Hepatocyte (in vitro differentiated cells): ENCODE results near the gene PGM2L1. TPM values are rescaled to one million over a fixed set of nuclear protein-coding genes. Genes with fewer than 3 reads are reported as not detected.

Experiments
- DNase-seq: peaks from one replicate; pipeline ENCODE4 v3.0.0-alpha.2; 2016; ENCODE audit warnings: low spot score
- H2AFZ ChIP-seq: fragments of 200-600 bp; sonication (generic); 2 replicates; pipeline ENCODE4 v1.6.0; 2016; ENCODE audit warnings: antibody characterized with exemption, mild to moderate bottlenecking
- H3K27ac ChIP-seq: fragments of 200-600 bp; sonication (generic); 2 replicates; pipeline ENCODE4 v1.5.1; 2016; ENCODE audit warnings: mild to moderate bottlenecking
- H3K27me3 ChIP-seq: fragments of 200-600 bp; sonication (generic); 2 replicates; pipeline ENCODE4 v1.6.1; 2016
- H3K36me3 ChIP-seq: fragments of 200-600 bp; sonication (generic); replicated peaks from 2 replicates; pipeline ENCODE4 v1.5.1; 2016; ENCODE audit warnings: low read depth; ENCODE audit not compliant: insufficient read depth
- H3K4me1 ChIP-seq: fragments of 200-600 bp; sonication (generic); 2 replicates; pipeline ENCODE4 v1.5.1; 2016; ENCODE audit warnings: mild to moderate bottlenecking, moderate library complexity; ENCODE audit not compliant: insufficient read depth
- H3K4me2 ChIP-seq: fragments of 200-600 bp; sonication (generic); 2 replicates; pipeline ENCODE4 v1.6.0; 2016
- H3K4me3 ChIP-seq: fragments of 200-600 bp; sonication (generic); 2 replicates; pipeline ENCODE4 v1.5.1; 2016; ENCODE audit warnings: mild to moderate bottlenecking
- H3K79me2 ChIP-seq: fragments of 200-600 bp; sonication (generic); 2 replicates; pipeline ENCODE4 v1.6.0; 2017; ENCODE audit warnings: mild to moderate bottlenecking
- H3K9me2 ChIP-seq: fragments of 200-600 bp; sonication (generic); replicated peaks from 2 replicates; pipeline ENCODE4 v1.6.0; 2017; ENCODE audit warnings: mild to moderate bottlenecking; ENCODE audit not compliant: insufficient read depth
- H3K9me3 ChIP-seq: fragments of 200-600 bp; sonication (generic); 2 replicates; pipeline ENCODE4 v1.5.1; 2016; ENCODE audit warnings: low read depth, mild to moderate bottlenecking
- H4K20me1 ChIP-seq: fragments of 200-600 bp; sonication (generic); 2 replicates; pipeline ENCODE4 v1.6.0; 2016; ENCODE audit warnings: mild to moderate bottlenecking; ENCODE audit not compliant: insufficient read depth, poor library complexity, severe bottlenecking
- EZH2 ChIP-seq: fragments of 200-600 bp; sonication (generic); IDR thresholded peaks from 2 replicates; pipeline ENCODE4 v1.6.1; 2016; ENCODE audit warnings: antibody characterized with exemption, mild to moderate bottlenecking, borderline replicate concordance
- EZH2phosphoT487 ChIP-seq: fragments of 200-600 bp; sonication (generic); IDR thresholded peaks from one replicate; pipeline ENCODE4 v1.6.1; 2018; ENCODE audit warnings: antibody characterized with exemption, mild to moderate bottlenecking, low read depth, moderate library complexity; ENCODE audit not compliant: unreplicated experiment, severe bottlenecking
- WGBS: methylation state at CpG from one replicate; pipeline ENCODE4 v1.1.6; 2016; ENCODE audit warnings: low lambda C conversion rate; ENCODE audit errors: missing lambda C conversion rate; 5-methylcytosine and 5-hydroxymethylcytosine counted together
- polyA plus RNA-seq: library from polyadenylated mRNA; unstranded; fragments of >200 nt; fragmentation: Nextera tagmentation; extraction: Ambion mirVana; gene quantifications from 2 replicates; pipeline ENCODE4 v1.2.1, GENCODE V29; 2016
- total RNA-seq: library from RNA; depleted of rRNA; stranded (reverse); fragments of >200 nt; gene quantifications from 2 replicates; pipeline ENCODE4 v1.2.3, GENCODE V29; 2014
- TF ChIP-seq, protein P1 (sequence below): fragments of 200-600 bp; sonication (generic); IDR thresholded peaks from 2 replicates; pipeline ENCODE4 v1.5.1; 2016; ENCODE audit warnings: antibody characterized with exemption, mild to moderate bottlenecking; ENCODE audit not compliant: poor library complexity

Gene PGM2L1
- total and polyA plus RNA-seq, 2 experiments from 2014 or later: 6.7 to 10.0 TPM

DNA sequence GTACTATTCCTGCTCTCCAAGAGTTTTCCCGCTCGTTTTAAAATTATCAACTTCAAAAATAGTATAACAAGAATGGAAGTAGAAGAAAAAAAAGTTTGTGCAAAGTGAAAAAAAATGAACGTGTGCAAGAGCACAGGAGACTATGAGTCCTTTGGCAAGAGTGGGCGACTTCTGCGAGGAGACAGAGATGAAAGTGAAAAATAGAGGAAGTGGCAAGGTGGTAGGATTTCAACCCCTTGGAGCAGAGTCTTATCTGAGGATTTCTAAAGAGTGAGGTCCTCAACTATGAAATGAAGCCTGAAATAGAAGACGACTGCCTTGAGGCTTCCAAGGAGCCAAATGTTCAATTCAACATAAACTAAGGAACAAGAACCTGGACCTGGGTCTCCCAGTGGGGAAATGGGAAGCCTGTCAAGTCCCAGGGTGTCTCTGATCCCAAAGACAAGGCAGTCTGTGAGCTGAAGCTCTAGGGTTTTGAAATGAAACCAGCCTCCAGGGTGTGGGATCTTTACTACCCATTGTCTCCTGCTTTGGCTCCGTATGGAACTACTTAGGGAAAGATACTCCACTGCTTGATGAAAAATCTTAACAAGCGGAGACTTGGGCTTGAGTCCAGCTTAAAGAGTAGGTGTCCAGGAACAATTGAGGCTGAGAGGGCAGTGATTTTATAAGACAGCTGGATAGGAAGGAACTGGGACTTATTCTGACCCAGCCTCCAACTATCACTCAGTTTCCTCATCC, 91.6 kb downstream of the PGM2L1 start:
- TF ChIP-seq, protein P1, sequence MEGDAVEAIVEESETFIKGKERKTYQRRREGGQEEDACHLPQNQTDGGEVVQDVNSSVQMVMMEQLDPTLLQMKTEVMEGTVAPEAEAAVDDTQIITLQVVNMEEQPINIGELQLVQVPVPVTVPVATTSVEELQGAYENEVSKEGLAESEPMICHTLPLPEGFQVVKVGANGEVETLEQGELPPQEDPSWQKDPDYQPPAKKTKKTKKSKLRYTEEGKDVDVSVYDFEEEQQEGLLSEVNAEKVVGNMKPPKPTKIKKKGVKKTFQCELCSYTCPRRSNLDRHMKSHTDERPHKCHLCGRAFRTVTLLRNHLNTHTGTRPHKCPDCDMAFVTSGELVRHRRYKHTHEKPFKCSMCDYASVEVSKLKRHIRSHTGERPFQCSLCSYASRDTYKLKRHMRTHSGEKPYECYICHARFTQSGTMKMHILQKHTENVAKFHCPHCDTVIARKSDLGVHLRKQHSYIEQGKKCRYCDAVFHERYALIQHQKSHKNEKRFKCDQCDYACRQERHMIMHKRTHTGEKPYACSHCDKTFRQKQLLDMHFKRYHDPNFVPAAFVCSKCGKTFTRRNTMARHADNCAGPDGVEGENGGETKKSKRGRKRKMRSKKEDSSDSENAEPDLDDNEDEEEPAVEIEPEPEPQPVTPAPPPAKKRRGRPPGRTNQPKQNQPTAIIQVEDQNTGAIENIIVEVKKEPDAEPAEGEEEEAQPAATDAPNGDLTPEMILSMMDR: no peak
- TF ChIP-seq EZH2 (no peak), EZH2phosphoT487 (no peak)
- Histone ChIP-seq H3K4me3 (no peak overlapping the region), H3K27me3 (peaks cover 12% of the 10 kb centered on the region), H3K79me2 (no peaks in the 10 kb centered on the region), H3K36me3 (no peaks in the 10 kb centered on the region), H3K9me3 (no peaks in the 10 kb centered on the region), H3K4me1 (no peaks in the 10 kb centered on the region), H2AFZ (no peak overlapping the region), H4K20me1 (no peaks in the 10 kb centered on the region), H3K4me2 (no peak overlapping the region), H3K27ac (peak overlapping the region; percentile 54), H3K9me2 (no peaks in the 10 kb centered on the region)
- WGBS: 66% methylated on average over 8 of the region's 8 CpGs
- no peak for DNase-seq

DNA sequence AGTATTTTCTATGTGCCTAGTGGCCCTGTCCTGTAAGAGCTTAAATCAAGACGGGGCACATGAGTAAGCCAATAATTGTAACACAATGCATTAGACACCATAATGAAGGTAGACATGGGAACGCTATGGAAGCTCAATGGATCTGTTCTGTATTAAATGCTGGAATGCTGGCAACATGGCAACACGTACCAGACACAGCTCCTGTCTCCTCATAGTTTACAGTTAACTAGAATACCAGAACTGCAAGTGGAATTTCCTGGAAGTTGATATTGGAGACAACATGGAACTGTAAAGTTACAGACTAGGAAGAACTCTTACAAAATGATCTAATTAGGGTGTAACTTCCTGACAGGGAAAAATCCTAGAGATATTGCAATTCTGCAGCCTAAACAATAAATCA, 99.2 kb downstream of the PGM2L1 start:
- 63% methylated on average over 3 of the region's 3 CpGs for WGBS
- Histone ChIP-seq H4K20me1 (no peaks in the 10 kb centered on the region), H3K4me3 (no peak overlapping the region), H3K27ac (no peak overlapping the region), H3K9me2 (no peaks in the 10 kb centered on the region), H3K36me3 (no peaks in the 10 kb centered on the region), H3K27me3 (no peaks in the 10 kb centered on the region), H3K79me2 (no peaks in the 10 kb centered on the region), H2AFZ (no peak overlapping the region), H3K9me3 (no peaks in the 10 kb centered on the region), H3K4me2 (no peak overlapping the region), H3K4me1 (no peaks in the 10 kb centered on the region)
- TF ChIP-seq, protein P1: no peak
- TF ChIP-seq EZH2 (no peak), EZH2phosphoT487 (no peak)
- no peak for DNase-seq

DNA sequence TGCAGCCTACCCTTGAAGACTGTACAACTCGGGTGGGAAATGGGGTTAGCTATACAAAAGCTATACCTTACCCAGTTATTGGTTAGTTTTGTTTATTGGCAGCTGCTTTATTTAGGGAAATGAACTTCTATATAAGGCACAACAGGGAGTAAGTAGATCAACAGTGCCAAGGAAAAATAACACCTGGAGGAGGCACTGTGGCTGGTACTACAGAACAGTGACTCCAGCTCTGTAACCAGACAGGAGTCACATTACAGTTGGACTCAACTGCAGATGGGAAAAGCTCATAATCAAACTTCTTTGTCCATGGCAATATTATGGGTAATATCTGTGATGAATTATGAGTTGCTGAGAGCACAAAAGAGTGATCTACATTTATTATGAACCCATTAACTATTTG, 100.7 kb downstream of the PGM2L1 start:
- DNase-seq: no peak
- no peaks in the 10 kb centered on the region for H4K20me1 ChIP-seq
- no peaks in the 10 kb centered on the region for H3K36me3 ChIP-seq
- H2AFZ ChIP-seq: no peak overlapping the region
- no peak overlapping the region for H3K4me2 ChIP-seq
- no peaks in the 10 kb centered on the region for H3K27me3 ChIP-seq
- WGBS: 91% methylated on average over 1 of the region's 1 CpG
- H3K4me3 ChIP-seq: no peak overlapping the region
- no peaks in the 10 kb centered on the region for H3K4me1 ChIP-seq
- H3K9me2 ChIP-seq: no peaks in the 10 kb centered on the region
- TF ChIP-seq EZH2 (no peak), EZH2phosphoT487 (no peak)
- TF ChIP-seq, protein P1: no peak
- no peaks in the 10 kb centered on the region for H3K79me2 ChIP-seq
- no peak overlapping the region for H3K27ac ChIP-seq
- no peaks in the 10 kb centered on the region for H3K9me3 ChIP-seq
